ENCODE measurements around the gene FOLR3.
"Not testable (repeated sequence)": the region's sequence is repeated elsewhere in the genome, so short reads cannot be mapped to it uniquely, and the experiment has no call there.

FOLR3 gene

GRCh38 chr11:72160319-72160718 lies 24.8 kb downstream of the FOLR3 start:
- no peak for TF ChIP-seq CTCF (IDR thresholded peaks at IDR 0.05; ENCODE audit: low read depth, low read length, missing control alignments)
- in situ Hi-C loops (cut with HindIII; ENCODE audit: low pct_ligation_motif_present, low sequenced_read_pairs) = no loop called here
- Histone ChIP-seq H3K36me3 (replicated peaks) (no peaks in the 10 kb centered on the region), H3K27ac (no peak overlapping the region), H3K27me3 (replicated peaks) (peaks cover 4% of the 10 kb centered on the region), H3K4me3 (ENCODE audit: low read depth, low read length) (no peak overlapping the region)
- DNase-seq = no peak

GRCh38 chr11:72162891-72163492 lies 27.5 kb downstream of the FOLR3 start:
- peaks cover 4% of the 10 kb centered on the region for H3K27me3 ChIP-seq (replicated peaks)
- DNase-seq = no peak
- no peak for TF ChIP-seq CTCF (IDR thresholded peaks at IDR 0.05; ENCODE audit: low read depth, low read length, missing control alignments)
- H3K36me3 ChIP-seq (replicated peaks) = no peaks in the 10 kb centered on the region
- H3K4me3 ChIP-seq (ENCODE audit: low read depth, low read length) = no peak overlapping the region
- no peak overlapping the region for H3K27ac ChIP-seq
- in situ Hi-C loops (cut with HindIII; ENCODE audit: low pct_ligation_motif_present, low sequenced_read_pairs) = no loop called here

GRCh38 chr11:72164187-72164586 lies 28.7 kb downstream of the FOLR3 start:
- in situ Hi-C loops (cut with HindIII; ENCODE audit: low pct_ligation_motif_present, low sequenced_read_pairs); DNase-seq: not testable (repeated sequence)

GRCh38 chr11:72169046-72169555 lies 33.6 kb downstream of the FOLR3 start:
- DNase-seq; H3K36me3 ChIP-seq (replicated peaks); H3K27ac ChIP-seq; H3K27me3 ChIP-seq (replicated peaks); in situ Hi-C loops (cut with HindIII; ENCODE audit: low pct_ligation_motif_present, low sequenced_read_pairs); H3K4me3 ChIP-seq (ENCODE audit: low read depth, low read length): not testable (repeated sequence)

More at GRCh38 chr11:72164187-72164586, 28.7 kb downstream of the FOLR3 start:
- not testable (repeated sequence) for H3K27ac ChIP-seq; H3K4me3 ChIP-seq (ENCODE audit: low read depth, low read length); H3K27me3 ChIP-seq (replicated peaks); H3K36me3 ChIP-seq (replicated peaks)

- in situ Hi-C loops (cut with HindIII; ENCODE audit: low pct_ligation_motif_present, low sequenced_read_pairs); H3K4me3 ChIP-seq (ENCODE audit: low read depth, low read length); H3K27ac ChIP-seq; H3K27me3 ChIP-seq (replicated peaks); H3K36me3 ChIP-seq (replicated peaks); DNase-seq: not testable (repeated sequence)
These were observed 34.2 kb downstream of the FOLR3 start for GRCh38 chr11:72169754-72170153.

- H3K4me3 ChIP-seq (ENCODE audit: low read depth, low read length); H3K36me3 ChIP-seq (replicated peaks); DNase-seq; H3K27me3 ChIP-seq (replicated peaks); in situ Hi-C loops (cut with HindIII; ENCODE audit: low pct_ligation_motif_present, low sequenced_read_pairs); H3K27ac ChIP-seq: not testable (repeated sequence)
These were observed 36.5 kb downstream of the FOLR3 start for GRCh38 chr11:72172043-72172442.

GRCh38 chr11:72173291-72173690 lies 37.8 kb downstream of the FOLR3 start:
- no peak overlapping the region for H3K27ac ChIP-seq
- H3K36me3 ChIP-seq (replicated peaks) = no peaks in the 10 kb centered on the region
- no peak for DNase-seq
- no peak overlapping the region for H3K4me3 ChIP-seq (ENCODE audit: low read depth, low read length)
- in situ Hi-C loops (cut with HindIII; ENCODE audit: low pct_ligation_motif_present, low sequenced_read_pairs) = no loop called here
- no peaks in the 10 kb centered on the region for H3K27me3 ChIP-seq (replicated peaks)
- TF ChIP-seq CTCF (IDR thresholded peaks at IDR 0.05; ENCODE audit: low read depth, low read length, missing control alignments) = no peak
